Stromal cell of bone marrow (primary cell): Measurements from ENCODE around the gene PPM1L.

Experiments used
- DNase-seq: peaks from one replicate; pipeline ENCODE4 v3.0.0-alpha.2; 2012; ENCODE audit warnings: low read depth

The PPM1L gene

GRCh38 chr3:160765211-160765610 lies 9.2 kb downstream of the PPM1L start:
- DNase-seq: no peak

GRCh38 chr3:160768031-160768430 lies 12.0 kb downstream of the PPM1L start:
- DNase-seq: no peak

GRCh38 chr3:160768918-160769317 lies 12.9 kb downstream of the PPM1L start:
- DNase-seq: no peak

- DNase-seq: no peak
These were observed 15.9 kb downstream of the PPM1L start for GRCh38 chr3:160771811-160772459.

GRCh38 chr3:160773722-160774121 lies 17.7 kb downstream of the PPM1L start:
- no peak for DNase-seq

GRCh38 chr3:160774172-160774571 lies 18.1 kb downstream of the PPM1L start:
- DNase-seq: no peak

GRCh38 chr3:160778480-160778879 lies 22.4 kb downstream of the PPM1L start:
- no peak for DNase-seq

GRCh38 chr3:160779040-160779439 lies 23.0 kb downstream of the PPM1L start:
- no peak for DNase-seq

- DNase-seq: no peak
These were observed 24.2 kb downstream of the PPM1L start for GRCh38 chr3:160780245-160780644.

- DNase-seq: no peak
These were observed 25.4 kb downstream of the PPM1L start for GRCh38 chr3:160781402-160781801.

- DNase-seq: no peak
These were observed 25.8 kb downstream of the PPM1L start for GRCh38 chr3:160781863-160782262.

- no peak for DNase-seq
These were observed 28.8 kb downstream of the PPM1L start for GRCh38 chr3:160784853-160785252.

GRCh38 chr3:160790726-160791125 lies 34.7 kb downstream of the PPM1L start:
- no peak for DNase-seq

- no peak for DNase-seq
These were observed 36.5 kb downstream of the PPM1L start for GRCh38 chr3:160792540-160792939.

GRCh38 chr3:160793722-160794252 lies 37.8 kb downstream of the PPM1L start:
- DNase-seq: no peak

GRCh38 chr3:160796089-160796812 lies 40.2 kb downstream of the PPM1L start:
- no peak for DNase-seq

- DNase-seq: no peak
These were observed 40.8 kb downstream of the PPM1L start for GRCh38 chr3:160796813-160797164.

GRCh38 chr3:160797356-160797755 lies 41.3 kb downstream of the PPM1L start:
- DNase-seq: no peak

- peak; percentile 88 for DNase-seq
These were observed 45.5 kb downstream of the PPM1L start for GRCh38 chr3:160801386-160802118.

- peak; percentile 43 for DNase-seq
These were observed 48.7 kb downstream of the PPM1L start for GRCh38 chr3:160804762-160805161.

- no peak for DNase-seq
These were observed 50.1 kb downstream of the PPM1L start for GRCh38 chr3:160806094-160806493.

- DNase-seq: no peak
These were observed 50.7 kb downstream of the PPM1L start for GRCh38 chr3:160806686-160807085.

- no peak for DNase-seq
These were observed 52.8 kb downstream of the PPM1L start for GRCh38 chr3:160808838-160809237.
